Kidney (tissue), 14 donors: Measurements from ENCODE around the gene USP6NL. TPM values are rescaled to one million over a fixed set of nuclear protein-coding genes. Genes with fewer than 3 reads are reported as not detected.

ENCODE experiments used
- DNase-seq, 5 donors: peaks; one replicate each; pipeline ENCODE4 v3.0.0-alpha.2; 2013 to 2020
- FAIRE-seq: peaks from 2 replicates; lab custom pipeline; 2012; peaks lifted over from hg19 to GRCh38; lab: Jason Lieb, UNC
- H3K27ac ChIP-seq, 2 donors: one replicate each; pipeline ENCODE4 v1.7.0; 2013; ENCODE audit warnings: low read depth in 2 of 2, low read length in 2 of 2, inconsistent platforms in 1 of 2
- H3K27me3 ChIP-seq: one replicate; pipeline ENCODE4 v1.7.1; 2013; ENCODE audit warnings: low read length, inconsistent platforms; ENCODE audit not compliant: control insufficient read depth, insufficient read depth
- H3K36me3 ChIP-seq, 3 donors: one replicate each; pipeline versions ENCODE4 v1.7.0 to v1.7.1; 2013; ENCODE audit warnings: low read length in 3 of 3, control low read depth in 1 of 3, inconsistent platforms in 1 of 3; ENCODE audit not compliant: insufficient read depth in 3 of 3, control insufficient read depth in 2 of 3
- H3K4me1 ChIP-seq, 3 donors: one replicate each; pipeline versions ENCODE4 v1.7.0 to v1.7.1; 2013; ENCODE audit warnings: low read length in 3 of 3, inconsistent platforms in 1 of 3, low read depth in 1 of 3; ENCODE audit not compliant: control insufficient read depth in 2 of 3, insufficient read depth in 2 of 3
- H3K4me3 ChIP-seq, 3 donors: one replicate each; pipeline versions ENCODE4 v1.7.0 to v1.8.1; 2013; ENCODE audit warnings: low read length in 3 of 3, control low read depth in 1 of 3, inconsistent platforms in 1 of 3
- H3K9ac ChIP-seq, 3 donors: one replicate each; pipeline versions ENCODE4 v1.7.0 to v1.7.1; 2013; ENCODE audit warnings: low read length in 3 of 3, control low read depth in 1 of 3, inconsistent platforms in 1 of 3
- H3K9me3 ChIP-seq, 3 donors: one replicate each; pipeline versions ENCODE4 v1.7.0 to v1.7.1; 2013; ENCODE audit warnings: low read length in 3 of 3, control low read depth in 1 of 3, inconsistent platforms in 1 of 3; ENCODE audit not compliant: control insufficient read depth in 2 of 3, insufficient read depth in 1 of 3
- CTCF ChIP-seq: IDR thresholded peaks from 3 replicates; pipeline ENCODE4 v1.5.1; 2012; ENCODE audit warnings: mild to moderate bottlenecking, moderate library complexity, borderline replicate concordance; ENCODE audit not compliant: insufficient read depth; ENCODE audit errors: extremely low read depth
- intact Hi-C: fragments of 100-400 bp; cut with DNase I; formaldehyde crosslinking; loops from one replicate; pipeline ENCODE4 v1.11.1; 2022
- polyA plus RNA-seq: library from polyadenylated mRNA; stranded (reverse); fragments of 350-450 nt; fragmentation: Illumina TruSeq; extraction: RNeasy Lipid Tissue Mini Kit (QIAGEN cat#74804); gene quantifications from one replicate; pipeline ENCODE4 v1.2.3, GENCODE V29; 2014; ENCODE audit warnings: low read depth, low replicate concordance; ENCODE audit not compliant: insufficient read depth
- total RNA-seq: library from RNA; stranded (reverse); fragmentation: NEBNext Ultra II Directional; extraction: Animal tissue kit (Norgen Biotek cat#: 25700); gene quantifications from one replicate; pipeline ENCODE4 v1.2.1, GENCODE V29; 2021
- donor health status: control.
- donor health status: control.
- donor health status: control.
- donor health status: control.
- donor health status: control.
- donor health status: DM: yes; HTN: yes; CAD: no.
- donor health status: Normal renal cell carcinoma (clear cell type).

The USP6NL gene
- total and polyA plus RNA-seq, 2 donors from 2014 or later, result 4.5 to 17.7 TPM

GRCh38 chr10:11457336-11457735, 154.1 kb downstream of the USP6NL start:
- Histone ChIP-seq H3K9ac (no peak overlapping the region), H3K27me3 (no peaks in the 10 kb centered on the region), H3K9me3 (no peaks in the 10 kb centered on the region), H3K4me3 (no peak overlapping the region), H3K27ac (no peak overlapping the region), H3K4me1 (no peaks in the 10 kb centered on the region), H3K36me3 (peaks cover 2 to 6% (median 6%) of the 10 kb centered on the region in 3 donors)
- no peak for FAIRE-seq
- DNase-seq, result no peak
- TF ChIP-seq CTCF, result no peak
- intact Hi-C loops, result no loop called here

- Histone ChIP-seq H3K36me3 (peaks cover 0 to 2% (median 2%) of the 10 kb centered on the region in 3 donors), H3K4me1 (no peaks in the 10 kb centered on the region), H3K27ac (no peak overlapping the region), H3K4me3 (no peak overlapping the region), H3K27me3 (no peaks in the 10 kb centered on the region), H3K9me3 (no peaks in the 10 kb centered on the region), H3K9ac (no peak overlapping the region)
- DNase-seq, result no peak
- no peak for TF ChIP-seq CTCF
- no peak for FAIRE-seq
- intact Hi-C loops, result no loop called here
These were observed 156.4 kb downstream of the USP6NL start for GRCh38 chr10:11454958-11455566.

- Histone ChIP-seq H3K4me1 (no peaks in the 10 kb centered on the region), H3K9me3 (no peaks in the 10 kb centered on the region), H3K27ac (no peak overlapping the region), H3K36me3 (peaks cover 0 to 2% (median 2%) of the 10 kb centered on the region in 3 donors), H3K4me3 (no peak overlapping the region), H3K27me3 (no peaks in the 10 kb centered on the region), H3K9ac (no peak overlapping the region)
- DNase-seq, result no peak
- FAIRE-seq, result no peak
- no peak for TF ChIP-seq CTCF
- intact Hi-C loops, result no loop called here
These were observed 157.3 kb downstream of the USP6NL start for GRCh38 chr10:11454160-11454559.
